GM21737 (cell line): ENCODE results near the gene ZP1.

ENCODE experiments used
- ATAC-seq: cut with Tn5 transposase; IDR thresholded peaks from one replicate; pipeline ENCODE4 v1.9.1; 2021; ENCODE audit warnings: mild to moderate bottlenecking, moderate library complexity; ENCODE audit not compliant: unreplicated experiment

Gene ZP1

GRCh38 chr11:60875366-60876167, 8.2 kb downstream of the ZP1 start:
- no peak for ATAC-seq

- no peak for ATAC-seq
Measured at GRCh38 chr11:60876168-60876485, 8.8 kb downstream of the ZP1 start.

- no peak for ATAC-seq
Measured at GRCh38 chr11:60878245-60879101, 11.1 kb downstream of the ZP1 start.

- no peak for ATAC-seq
Measured at GRCh38 chr11:60879104-60879503, 11.8 kb downstream of the ZP1 start.

- no peak for ATAC-seq
Measured at GRCh38 chr11:60879971-60880588, 12.7 kb downstream of the ZP1 start.

GRCh38 chr11:60880643-60881282, 13.4 kb downstream of the ZP1 start:
- no peak for ATAC-seq

GRCh38 chr11:60887556-60887955, 20.2 kb downstream of the ZP1 start:
- ATAC-seq, result no peak

GRCh38 chr11:60889869-60890311, 22.5 kb downstream of the ZP1 start:
- ATAC-seq, result no peak

GRCh38 chr11:60890696-60891095, 23.4 kb downstream of the ZP1 start:
- no peak for ATAC-seq

- ATAC-seq, result no peak
Measured at GRCh38 chr11:60891103-60891741, 23.9 kb downstream of the ZP1 start.

- ATAC-seq, result no peak
Measured at GRCh38 chr11:60895687-60896086, 28.3 kb downstream of the ZP1 start.

GRCh38 chr11:60897496-60897895, 30.2 kb downstream of the ZP1 start:
- ATAC-seq, result no peak

GRCh38 chr11:60899046-60899936, 31.9 kb downstream of the ZP1 start:
- no peak for ATAC-seq

GRCh38 chr11:60899977-60900376, 32.6 kb downstream of the ZP1 start:
- ATAC-seq, result no peak

GRCh38 chr11:60900673-60901404, 33.5 kb downstream of the ZP1 start:
- ATAC-seq, result no peak

GRCh38 chr11:60902625-60903024, 35.3 kb downstream of the ZP1 start:
- no peak for ATAC-seq

GRCh38 chr11:60905047-60905446, 37.7 kb downstream of the ZP1 start:
- ATAC-seq, result no peak

- ATAC-seq, result no peak
Measured at GRCh38 chr11:60905551-60906113, 38.3 kb downstream of the ZP1 start.
